Natural killer cell (primary cell): ENCODE results near the gene COX6A1. TPM values are rescaled to one million over a fixed set of nuclear protein-coding genes. Genes with fewer than 3 reads are reported as not detected.

Experiments
- ATAC-seq, 3 donors: fragments of 150-1000 bp in 2 of 3; fragments of 200-7000 bp in 1 of 3; cut with Tn5 transposase; 1 replicate in 1 of 3; 2 replicates in 2 of 3; pipeline ENCODE4 v1.10.0; 2021; ENCODE audit warnings: mild to moderate bottlenecking in 2 of 3, moderate library complexity in 2 of 3
- DNase-seq, 2 donors: peaks; one replicate each; pipeline versions ENCODE4 v3.0.0 to v3.0.0-alpha.2; 2013 to 2021; ENCODE audit warnings: mixed read lengths in 1 of 2
- H3K27ac ChIP-seq: one replicate; pipeline ENCODE4 v1.5.1; 2013; ENCODE audit warnings: mild to moderate bottlenecking, low read length
- H3K27me3 ChIP-seq: one replicate; pipeline ENCODE4 v1.6.1; 2013; ENCODE audit warnings: low read length; ENCODE audit not compliant: control insufficient read depth, insufficient read depth
- H3K36me3 ChIP-seq: one replicate; pipeline ENCODE4 v1.6.1; 2013; ENCODE audit warnings: low read length; ENCODE audit not compliant: control insufficient read depth, insufficient read depth
- H3K4me1 ChIP-seq: one replicate; pipeline ENCODE4 v1.6.1; 2013; ENCODE audit warnings: low read length; ENCODE audit not compliant: control insufficient read depth, insufficient read depth
- H3K4me3 ChIP-seq: one replicate; pipeline ENCODE4 v1.5.1; 2013; ENCODE audit warnings: low read length
- H3K9me3 ChIP-seq: one replicate; pipeline ENCODE4 v1.6.1; 2013; ENCODE audit warnings: low read length; ENCODE audit not compliant: control insufficient read depth, insufficient read depth
- H3K27ac Mint-ChIP-seq, 2 donors: one replicate each; pipeline ENCODE4 v1.8.0; 2022; ENCODE audit warnings: mild to moderate bottlenecking in 2 of 2, mixed read lengths in 2 of 2, moderate library complexity in 1 of 2
- H3K27me3 Mint-ChIP-seq, 2 donors: one replicate each; pipeline ENCODE4 v1.8.0; 2022; ENCODE audit warnings: low read depth in 2 of 2, mixed read lengths in 2 of 2
- H3K36me3 Mint-ChIP-seq: one replicate; pipeline ENCODE4 v1.8.0; 2022; ENCODE audit warnings: mixed read lengths
- H3K4me1 Mint-ChIP-seq, 2 donors: one replicate each; pipeline ENCODE4 v1.8.0; 2022; ENCODE audit warnings: mixed read lengths in 2 of 2
- H3K4me3 Mint-ChIP-seq: one replicate; pipeline ENCODE4 v1.8.0; 2022; ENCODE audit warnings: mild to moderate bottlenecking, moderate library complexity, mixed read lengths
- H3K9me3 Mint-ChIP-seq, 2 donors: one replicate each; pipeline ENCODE4 v1.8.0; 2022; ENCODE audit warnings: mixed read lengths in 2 of 2
- CTCF ChIP-seq: fragments of 200-600 bp; IDR thresholded peaks from one replicate; pipeline ENCODE4 v1.8.0; 2022; ENCODE audit warnings: antibody characterized with exemption
- WGBS: methylation state at CpG from one replicate; pipeline ENCODE4 v1.1.7; 2013; ENCODE audit warnings: missing lambda C conversion rate; ENCODE audit not compliant: insufficient coverage; 5-methylcytosine and 5-hydroxymethylcytosine counted together
- intact Hi-C: fragments of 100-400 bp; cut with micrococcal nuclease; formaldehyde crosslinking; loops from one replicate; pipeline ENCODE4 v1.14.2; 2022
- total RNA-seq, 4 donors: library from RNA; stranded (reverse); fragments of 120-200 nt in 1 of 4; gene quantifications; one replicate each; pipeline versions ENCODE4 v1.2.3 to v1.2.4, GENCODE V29; 2013 to 2022

Gene COX6A1
- total RNA-seq = 100 to 1,000 TPM; 152 to 189 (median 163) TPM
- total RNA-seq (2013) = 191 TPM

GRCh38 chr12:120437735-120438494 is at the start of gene COX6A1:
COX6A1 (plus strand) TSS chr12:120438113; CDS start chr12:120438127, 14 bp downstream.
- peak; percentile 87 to 94 (median 91) for ATAC-seq
- Histone ChIP-seq H3K36me3 (peaks cover 15% of the 10 kb centered on the region), H3K4me1 (peaks cover 20% of the 10 kb centered on the region), H3K9me3 (no peaks in the 10 kb centered on the region), H3K27ac (peak within 1 kb of the TSS; percentile 78), H3K27me3 (no peaks in the 10 kb centered on the region), H3K4me3 (peak within 1 kb of the TSS; percentile 73)
- TF ChIP-seq CTCF = no peak
- Mint-ChIP-seq H3K27me3 (no peaks in the 10 kb centered on the region), H3K4me1 (peaks cover 22 to 28% of the 10 kb centered on the region in 2 donors), H3K9me3 (no peaks in the 10 kb centered on the region), H3K36me3 (no peaks in the 10 kb centered on the region), H3K4me3 (peak within 1 kb of the TSS; percentile 98), H3K27ac (peak within 1 kb of the TSS; percentile 91 to 94)
- WGBS = under 1% methylated on average over 59 of the region's 59 CpGs
- intact Hi-C loops = loop anchor here (1.0 to 10.0 kb wide), 5 partner anchors 8 to 209 kb away; partner anchors contain the start of genes COQ5, GATC, POP5 and TRIAP1
- peak; percentile 83 to 100 for DNase-seq

- TF ChIP-seq CTCF = no peak
- intact Hi-C loops = no loop called here
- Histone ChIP-seq H3K4me3 (no peak overlapping the region), H3K27ac (no peak overlapping the region), H3K4me1 (peaks cover 4% of the 10 kb centered on the region), H3K36me3 (no peaks in the 10 kb centered on the region), H3K27me3 (peaks cover 11% of the 10 kb centered on the region), H3K9me3 (no peaks in the 10 kb centered on the region)
- no peak overlapping the region for H3K4me3 Mint-ChIP-seq
- H3K4me1 Mint-ChIP-seq = peaks cover 0 to 7% of the 10 kb centered on the region in 2 donors
- DNase-seq = no peak
- H3K36me3 Mint-ChIP-seq = no peaks in the 10 kb centered on the region
- H3K27ac Mint-ChIP-seq = no peak overlapping the region
- no peaks in the 10 kb centered on the region for H3K9me3 Mint-ChIP-seq
- 22% methylated on average over 24 of the region's 24 CpGs for WGBS
- peaks cover 30 to 31% of the 10 kb centered on the region in 2 donors for H3K27me3 Mint-ChIP-seq
- ATAC-seq = no peak
Observed at GRCh38 chr12:120388691-120389481, 49.0 kb upstream of the COX6A1 start.

GRCh38 chr12:120390540-120391120 is 47.3 kb upstream of the COX6A1 start:
- Mint-ChIP-seq H3K27me3 (peaks cover 31 to 39% of the 10 kb centered on the region in 2 donors), H3K27ac (no peak overlapping the region), H3K4me3 (no peak overlapping the region), H3K4me1 (peaks cover 0 to 11% of the 10 kb centered on the region in 2 donors), H3K9me3 (no peaks in the 10 kb centered on the region), H3K36me3 (no peaks in the 10 kb centered on the region)
- no peak for ATAC-seq
- no peak overlapping the region for H3K4me3 ChIP-seq
- DNase-seq = no peak
- 97% methylated on average over 1 of the region's 1 CpG for WGBS
- H3K27me3 ChIP-seq = peaks cover 11% of the 10 kb centered on the region
- no peaks in the 10 kb centered on the region for H3K36me3 ChIP-seq
- intact Hi-C loops = no loop called here
- H3K9me3 ChIP-seq = no peaks in the 10 kb centered on the region
- H3K27ac ChIP-seq = no peak overlapping the region
- peaks cover 4% of the 10 kb centered on the region for H3K4me1 ChIP-seq
- TF ChIP-seq CTCF = no peak
